ENCODE data around the gene URI1. TPM values are rescaled to one million over a fixed set of nuclear protein-coding genes. Genes with fewer than 3 reads are reported as not detected.

Gene URI1
- polyA plus RNA-seq, 3 donors = 123 to 141 (median 131) TPM

Other genes starting within 250 kb of the URI1 start
- gene C19orf12, start 227.0 kb upstream of the URI1 start, polyA plus RNA-seq (ENCODE audit: insufficient read length in 3 of 3) = 10 to 100 TPM; 20.3 to 21.0 (median 20.7) TPM
- 10 to 100 TPM in 1 of 3 donors, 1 to 10 TPM in 2; 8.5 to 10.8 (median 8.5) TPM for gene CCNE1, start 130.2 kb upstream of the URI1 start, polyA plus RNA-seq (ENCODE audit: insufficient read length in 3 of 3)